Measurements from ENCODE around the gene PTPN9.

Gene PTPN9

GRCh38 chr15:75453703-75454470 lies 125.2 kb downstream of the PTPN9 start:
- H3K4me1 ChIP-seq, result peaks cover 3% of the 10 kb centered on the region
- peak overlapping the region; percentile 78 for H3K4me3 ChIP-seq (ENCODE audit: low read depth, low read length)
- H3K79me2 ChIP-seq, result no peaks in the 10 kb centered on the region
- peak overlapping the region; percentile 88 for H3K27ac ChIP-seq
- TF ChIP-seq, protein P1, sequence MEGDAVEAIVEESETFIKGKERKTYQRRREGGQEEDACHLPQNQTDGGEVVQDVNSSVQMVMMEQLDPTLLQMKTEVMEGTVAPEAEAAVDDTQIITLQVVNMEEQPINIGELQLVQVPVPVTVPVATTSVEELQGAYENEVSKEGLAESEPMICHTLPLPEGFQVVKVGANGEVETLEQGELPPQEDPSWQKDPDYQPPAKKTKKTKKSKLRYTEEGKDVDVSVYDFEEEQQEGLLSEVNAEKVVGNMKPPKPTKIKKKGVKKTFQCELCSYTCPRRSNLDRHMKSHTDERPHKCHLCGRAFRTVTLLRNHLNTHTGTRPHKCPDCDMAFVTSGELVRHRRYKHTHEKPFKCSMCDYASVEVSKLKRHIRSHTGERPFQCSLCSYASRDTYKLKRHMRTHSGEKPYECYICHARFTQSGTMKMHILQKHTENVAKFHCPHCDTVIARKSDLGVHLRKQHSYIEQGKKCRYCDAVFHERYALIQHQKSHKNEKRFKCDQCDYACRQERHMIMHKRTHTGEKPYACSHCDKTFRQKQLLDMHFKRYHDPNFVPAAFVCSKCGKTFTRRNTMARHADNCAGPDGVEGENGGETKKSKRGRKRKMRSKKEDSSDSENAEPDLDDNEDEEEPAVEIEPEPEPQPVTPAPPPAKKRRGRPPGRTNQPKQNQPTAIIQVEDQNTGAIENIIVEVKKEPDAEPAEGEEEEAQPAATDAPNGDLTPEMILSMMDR (IDR thresholded peaks at IDR 0.05), result no peak
- H3K27me3 ChIP-seq (ENCODE audit: control insufficient read depth, insufficient read depth, low read length), result no peaks in the 10 kb centered on the region
- H2AFZ ChIP-seq, result peak overlapping the region; percentile 78
- no peaks in the 10 kb centered on the region for H3K36me3 ChIP-seq (ENCODE audit: control insufficient read depth, insufficient read depth, low read length)
- no peaks in the 10 kb centered on the region for H3K9me3 ChIP-seq (ENCODE audit: control insufficient read depth, low read length)
- H3K9ac ChIP-seq, result no peak overlapping the region
- H3K4me2 ChIP-seq (ENCODE audit: low read length), result peak overlapping the region; percentile 75

- H3K27me3 ChIP-seq (ENCODE audit: control insufficient read depth, insufficient read depth, low read length), result no peaks in the 10 kb centered on the region
- no peaks in the 10 kb centered on the region for H3K79me2 ChIP-seq
- H2AFZ ChIP-seq, result peak overlapping the region; percentile 78
- no peak overlapping the region for H3K9ac ChIP-seq
- H3K4me1 ChIP-seq, result peaks cover 3% of the 10 kb centered on the region
- TF ChIP-seq, protein P1 (IDR thresholded peaks at IDR 0.05), result no peak
- peak overlapping the region; percentile 78 for H3K4me3 ChIP-seq (ENCODE audit: low read depth, low read length)
- no peaks in the 10 kb centered on the region for H3K36me3 ChIP-seq (ENCODE audit: control insufficient read depth, insufficient read depth, low read length)
- peak overlapping the region; percentile 84 for H3K27ac ChIP-seq
- peak overlapping the region; percentile 75 for H3K4me2 ChIP-seq (ENCODE audit: low read length)
- no peaks in the 10 kb centered on the region for H3K9me3 ChIP-seq (ENCODE audit: control insufficient read depth, low read length)
These were observed 126.0 kb downstream of the PTPN9 start for GRCh38 chr15:75452865-75453702.

GRCh38 chr15:75452364-75452864 lies 126.7 kb downstream of the PTPN9 start:
- Histone ChIP-seq H3K27me3 (ENCODE audit: control insufficient read depth, insufficient read depth, low read length) (no peaks in the 10 kb centered on the region), H3K4me1 (peaks cover 3% of the 10 kb centered on the region), H2AFZ (peak overlapping the region; percentile 78), H3K4me2 (ENCODE audit: low read length) (peak overlapping the region; percentile 75), H3K9me3 (ENCODE audit: control insufficient read depth, low read length) (no peaks in the 10 kb centered on the region), H3K79me2 (peaks cover 3% of the 10 kb centered on the region), H3K36me3 (ENCODE audit: control insufficient read depth, insufficient read depth, low read length) (no peaks in the 10 kb centered on the region), H3K27ac (peak overlapping the region; percentile 84), H3K4me3 (ENCODE audit: low read depth, low read length) (peak overlapping the region; percentile 78), H3K9ac (no peak overlapping the region)
- TF ChIP-seq, protein P1 (IDR thresholded peaks at IDR 0.05), result no peak

DNA sequence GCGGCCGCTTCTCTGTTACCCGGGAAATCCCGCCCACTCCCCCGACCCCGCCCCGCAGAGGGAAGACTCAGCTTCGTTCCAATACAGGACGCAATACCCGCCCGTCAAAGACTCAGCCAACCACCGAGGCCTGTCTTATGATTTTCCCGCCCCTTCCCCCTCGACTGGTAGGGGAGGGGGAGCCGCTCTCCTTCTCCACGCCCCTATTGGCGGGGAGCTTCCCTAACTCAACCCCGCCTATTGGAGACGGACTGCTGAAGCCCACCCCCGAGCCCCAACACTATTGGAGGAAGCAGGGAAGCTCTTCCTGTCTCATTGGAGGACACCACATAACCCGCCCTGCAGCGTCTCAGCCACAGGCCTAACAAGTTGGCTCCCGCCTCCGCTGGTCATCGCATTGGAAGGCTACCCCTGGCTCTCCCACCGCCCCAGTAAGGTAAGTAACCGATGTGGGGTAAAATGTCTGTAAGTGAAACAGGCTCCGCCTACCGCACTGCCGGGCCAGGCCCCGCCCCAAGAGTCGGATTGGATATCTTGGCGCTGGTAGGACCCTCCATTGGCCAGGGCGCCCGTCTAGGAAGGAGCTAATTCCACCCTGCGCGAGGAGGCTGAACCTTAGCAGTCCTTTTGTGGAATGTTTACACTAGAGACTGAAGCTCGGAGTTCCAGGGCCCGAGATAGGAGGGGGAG lies 127.3 kb downstream of the PTPN9 start, which contains the start of gene SIN3A:
Gene SIN3A, minus strand, starts transcription at position 17 of the 690 bp plus-strand sequence. CDS start 21,315 bp downstream, outside the sequence.
- Histone ChIP-seq H3K27ac (peak within 1 kb of the TSS; percentile 97), H2AFZ (peak within 1 kb of the TSS; percentile 78), H3K4me1 (peaks cover 3% of the 10 kb centered on the region), H3K79me2 (peaks cover 4% of the 10 kb centered on the region), H3K4me2 (ENCODE audit: low read length) (peak within 1 kb of the TSS; percentile 96), H3K4me3 (ENCODE audit: low read depth, low read length) (peak within 1 kb of the TSS; percentile 88), H3K9ac (peak within 1 kb of the TSS; percentile 53), H3K36me3 (ENCODE audit: control insufficient read depth, insufficient read depth, low read length) (no peaks in the 10 kb centered on the region), H3K9me3 (ENCODE audit: control insufficient read depth, low read length) (no peaks in the 10 kb centered on the region), H3K27me3 (ENCODE audit: control insufficient read depth, insufficient read depth, low read length) (no peaks in the 10 kb centered on the region)
- TF ChIP-seq, protein P1 (IDR thresholded peaks at IDR 0.05), result no peak
